OCI-LY7 (cell line): Measurements from ENCODE around the gene EPHB1. TPM values are rescaled to one million over a fixed set of nuclear protein-coding genes. Genes with fewer than 3 reads are reported as not detected.

Experiments
- BruUV-seq: library from RNA; stranded (reverse); fragments of 400-500 nt; replicated peaks from 2 replicates; lab custom pipeline; 2021; lab: Mats Ljungman, UMichigan
- CTCF ChIA-PET: fragments of 300-600 bp; sonication (Branson Sonifier 250); formaldehyde crosslinking; loops from one replicate; lab custom pipeline; 2022; ENCODE audit warnings: antibody characterized with exemption; ENCODE audit not compliant: unreplicated experiment; lab: Charles Lee
- POLR2A ChIA-PET: fragments of 300-600 bp; sonication (Branson Sonifier 250); formaldehyde crosslinking; loops from one replicate; lab custom pipeline; 2022; ENCODE audit warnings: antibody characterized with exemption; lab: Charles Lee
- DNase-seq: peaks from one replicate; pipeline ENCODE4 v3.0.0-alpha.2; 2015; ENCODE audit warnings: low spot score
- H2AFZ ChIP-seq: fragments of 200-600 bp; sonication (generic), shearing (Covaris generic); 2 replicates; pipeline ENCODE4 v1.6.1; 2014; ENCODE audit warnings: mild to moderate bottlenecking, antibody characterized with exemption, low read length, moderate library complexity
- H3K27ac ChIP-seq: fragments of 200-600 bp; sonication (generic); 2 replicates; pipeline ENCODE4 v1.5.1; 2014; ENCODE audit warnings: mixed run types, low read depth, mild to moderate bottlenecking, moderate library complexity, low read length, inconsistent platforms; ENCODE audit not compliant: poor library complexity, severe bottlenecking
- H3K36me3 ChIP-seq: fragments of 200-600 bp; sonication (generic); 2 replicates; pipeline ENCODE4 v1.6.1; 2014; ENCODE audit warnings: mild to moderate bottlenecking, antibody characterized with exemption, low read length, moderate library complexity, mixed read lengths; ENCODE audit not compliant: insufficient read depth
- H3K4me1 ChIP-seq: fragments of 200-600 bp; sonication (generic); 2 replicates; pipeline ENCODE4 v1.5.1; 2014; ENCODE audit warnings: mild to moderate bottlenecking, low read length; ENCODE audit not compliant: insufficient read depth, poor library complexity, severe bottlenecking
- H3K4me2 ChIP-seq: fragments of 200-600 bp; sonication (generic); 2 replicates; pipeline ENCODE4 v1.6.1; 2014; ENCODE audit warnings: mild to moderate bottlenecking, low read length
- H3K4me3 ChIP-seq: fragments of 200-600 bp; sonication (generic); 2 replicates; pipeline ENCODE4 v1.5.1; 2014; ENCODE audit warnings: mild to moderate bottlenecking, low read depth, low read length; ENCODE audit not compliant: poor library complexity, severe bottlenecking
- H3K79me2 ChIP-seq: fragments of 200-600 bp; sonication (generic); 2 replicates; pipeline ENCODE4 v1.6.1; 2016; ENCODE audit warnings: low read depth, mild to moderate bottlenecking, low read length, moderate library complexity, mixed read lengths; ENCODE audit not compliant: insufficient read depth
- H3K9me2 ChIP-seq: fragments of 200-600 bp; sonication (generic); 2 replicates; pipeline ENCODE4 v1.6.1; 2016; ENCODE audit warnings: mild to moderate bottlenecking, low read length, mixed read lengths; ENCODE audit not compliant: insufficient read depth
- H3K9me3 ChIP-seq: fragments of 200-600 bp; sonication (generic); 2 replicates; pipeline ENCODE4 v1.6.1; 2014; ENCODE audit warnings: mild to moderate bottlenecking, mixed run types, low read length, mixed read lengths
- H4K20me1 ChIP-seq: fragments of 200-600 bp; sonication (generic); 2 replicates; pipeline ENCODE4 v1.6.1; 2014; ENCODE audit warnings: mild to moderate bottlenecking, antibody characterized with exemption, low read length, moderate library complexity, mixed read lengths; ENCODE audit not compliant: insufficient read depth
- EZH2phosphoT487 ChIP-seq: fragments of 200-600 bp; sonication (generic); IDR thresholded peaks from 2 replicates; pipeline ENCODE4 v1.6.1; 2018; ENCODE audit warnings: low read depth, borderline replicate concordance, mild to moderate bottlenecking, mixed run types, antibody characterized with exemption, low read length, moderate library complexity, mixed read lengths
- intact Hi-C: fragments of 100-400 bp; cut with micrococcal nuclease; formaldehyde crosslinking; loops from one replicate; pipeline ENCODE4 v1.10.0; 2022; ENCODE audit not compliant: unreplicated experiment
- total RNA-seq, 2 experiments: library from RNA; depleted of rRNA in 1 of 2; stranded (reverse); fragments of >200 nt in 1 of 2; shearing (Covaris generic) in 1 of 2; gene quantifications; 2 replicates each; pipeline ENCODE4 v1.2.3, GENCODE V29; 2014 to 2022
- TF ChIP-seq, protein P1 (sequence below): fragments of 200-600 bp; sonication (generic); conservative IDR thresholded peaks from 2 replicates; pipeline ENCODE4 v1.5.1; 2014; ENCODE audit warnings: mild to moderate bottlenecking, antibody characterized with exemption, low read length, moderate library complexity, mixed read lengths

Gene EPHB1
- total RNA-seq, 2 experiments from 2014 or later = 0.54 to 1.3 TPM

DNA sequence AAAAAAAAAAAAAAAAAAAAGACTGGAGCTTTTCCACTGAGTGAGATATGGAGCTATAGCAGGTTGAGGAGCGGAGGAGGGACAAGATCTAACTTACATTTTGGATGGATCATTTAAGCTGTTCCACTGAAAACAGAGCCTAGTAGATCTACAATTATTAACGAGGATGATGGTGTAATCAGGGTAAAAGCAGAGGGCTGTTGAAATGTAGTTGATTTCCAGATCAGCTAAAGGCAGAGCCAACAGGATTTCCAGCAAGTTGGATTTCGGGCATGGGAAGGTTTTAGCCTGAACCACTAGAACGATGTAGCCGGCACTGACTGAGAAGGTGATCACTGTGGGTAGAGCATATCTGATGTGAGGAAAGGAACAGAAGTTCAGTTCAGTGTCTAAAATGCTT, 360.7 kb downstream of the EPHB1 start:
- H3K27ac ChIP-seq = no peak overlapping the region
- H4K20me1 ChIP-seq = no peaks in the 10 kb centered on the region
- TF ChIP-seq EZH2phosphoT487 = no peak
- TF ChIP-seq, protein P1, sequence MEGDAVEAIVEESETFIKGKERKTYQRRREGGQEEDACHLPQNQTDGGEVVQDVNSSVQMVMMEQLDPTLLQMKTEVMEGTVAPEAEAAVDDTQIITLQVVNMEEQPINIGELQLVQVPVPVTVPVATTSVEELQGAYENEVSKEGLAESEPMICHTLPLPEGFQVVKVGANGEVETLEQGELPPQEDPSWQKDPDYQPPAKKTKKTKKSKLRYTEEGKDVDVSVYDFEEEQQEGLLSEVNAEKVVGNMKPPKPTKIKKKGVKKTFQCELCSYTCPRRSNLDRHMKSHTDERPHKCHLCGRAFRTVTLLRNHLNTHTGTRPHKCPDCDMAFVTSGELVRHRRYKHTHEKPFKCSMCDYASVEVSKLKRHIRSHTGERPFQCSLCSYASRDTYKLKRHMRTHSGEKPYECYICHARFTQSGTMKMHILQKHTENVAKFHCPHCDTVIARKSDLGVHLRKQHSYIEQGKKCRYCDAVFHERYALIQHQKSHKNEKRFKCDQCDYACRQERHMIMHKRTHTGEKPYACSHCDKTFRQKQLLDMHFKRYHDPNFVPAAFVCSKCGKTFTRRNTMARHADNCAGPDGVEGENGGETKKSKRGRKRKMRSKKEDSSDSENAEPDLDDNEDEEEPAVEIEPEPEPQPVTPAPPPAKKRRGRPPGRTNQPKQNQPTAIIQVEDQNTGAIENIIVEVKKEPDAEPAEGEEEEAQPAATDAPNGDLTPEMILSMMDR = no peak
- no peaks in the 10 kb centered on the region for H3K4me1 ChIP-seq
- no TSS peak for BruUV-seq
- H3K36me3 ChIP-seq = no peaks in the 10 kb centered on the region
- H3K79me2 ChIP-seq = no peaks in the 10 kb centered on the region
- H3K9me3 ChIP-seq = no peaks in the 10 kb centered on the region
- POLR2A ChIA-PET = no interaction called here
- CTCF ChIA-PET = no interaction called here
- H2AFZ ChIP-seq = no peak overlapping the region
- H3K4me2 ChIP-seq = no peak overlapping the region
- DNase-seq = no peak
- no peak overlapping the region for H3K4me3 ChIP-seq
- intact Hi-C loops = no loop called here
- H3K9me2 ChIP-seq = no peaks in the 10 kb centered on the region

DNA sequence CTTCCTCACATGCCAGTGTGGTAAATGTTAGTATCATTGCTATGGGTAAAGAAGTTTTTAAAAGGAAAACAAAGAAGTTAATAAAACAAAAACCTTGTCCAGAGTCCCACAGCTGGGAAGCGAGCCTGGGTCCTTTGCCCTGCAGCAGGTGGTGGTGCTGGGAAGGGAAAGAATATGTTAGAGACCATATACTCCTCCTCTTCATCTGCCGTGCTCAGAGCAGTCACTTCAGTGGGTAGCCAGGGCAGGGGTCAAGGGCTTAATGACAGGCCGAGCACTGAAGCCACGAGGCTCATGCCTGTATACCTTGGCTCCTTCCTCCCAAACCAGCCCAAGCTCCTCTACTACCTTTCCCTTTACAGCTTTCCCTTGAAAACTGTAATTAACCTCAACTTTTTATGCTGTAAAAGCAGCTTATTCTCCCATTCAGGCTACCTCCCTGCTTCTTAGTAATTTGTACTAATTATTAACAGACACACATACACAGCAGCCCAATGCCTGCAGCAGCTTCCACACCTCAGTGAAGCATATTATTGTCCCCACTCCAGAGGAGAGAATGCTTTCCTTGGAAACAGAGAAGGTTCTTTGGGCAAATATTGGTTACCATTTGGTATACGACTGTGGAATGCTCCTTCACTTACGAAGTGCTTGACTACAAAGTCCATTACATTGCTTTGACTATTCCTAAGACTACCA, 362.1 kb downstream of the EPHB1 start:
- CTCF ChIA-PET = no interaction called here
- no TSS peak for BruUV-seq
- DNase-seq = no peak
- Histone ChIP-seq H3K4me1 (no peaks in the 10 kb centered on the region), H3K9me3 (no peaks in the 10 kb centered on the region), H3K36me3 (no peaks in the 10 kb centered on the region), H3K4me2 (no peak overlapping the region), H3K9me2 (no peaks in the 10 kb centered on the region), H4K20me1 (no peaks in the 10 kb centered on the region), H3K4me3 (no peak overlapping the region), H3K27ac (no peak overlapping the region), H2AFZ (no peak overlapping the region), H3K79me2 (no peaks in the 10 kb centered on the region)
- POLR2A ChIA-PET = no interaction called here
- intact Hi-C loops = no loop called here
- TF ChIP-seq, protein P1 = no peak
- no peak for TF ChIP-seq EZH2phosphoT487

DNA sequence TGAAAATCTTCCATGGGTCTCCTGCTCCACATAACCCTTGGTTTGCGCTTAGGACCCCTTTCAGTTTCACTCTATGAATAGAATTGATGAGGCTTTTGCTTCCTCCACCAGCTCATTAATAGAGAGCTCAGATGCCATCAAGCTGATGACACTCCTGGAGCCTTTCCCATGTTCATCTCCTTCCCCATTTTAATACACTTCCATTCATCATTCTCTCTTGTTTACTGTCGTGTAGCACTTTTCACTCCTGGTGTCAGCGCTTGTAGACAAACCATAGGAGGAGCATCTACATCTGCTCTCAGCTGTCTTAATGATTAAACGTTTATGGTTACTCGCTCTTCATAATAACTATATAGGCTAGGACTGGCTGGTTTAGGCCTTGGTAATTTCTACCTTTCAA, 363.5 kb downstream of the EPHB1 start:
- H2AFZ ChIP-seq = no peak overlapping the region
- intact Hi-C loops = no loop called here
- no peaks in the 10 kb centered on the region for H3K4me1 ChIP-seq
- POLR2A ChIA-PET = no interaction called here
- DNase-seq = no peak
- no peaks in the 10 kb centered on the region for H3K36me3 ChIP-seq
- no TSS peak for BruUV-seq
- H3K9me3 ChIP-seq = no peaks in the 10 kb centered on the region
- no peak overlapping the region for H3K4me2 ChIP-seq
- no peaks in the 10 kb centered on the region for H4K20me1 ChIP-seq
- H3K9me2 ChIP-seq = no peaks in the 10 kb centered on the region
- no peak overlapping the region for H3K4me3 ChIP-seq
- H3K79me2 ChIP-seq = no peaks in the 10 kb centered on the region
- TF ChIP-seq, protein P1 = no peak
- TF ChIP-seq EZH2phosphoT487 = no peak
- H3K27ac ChIP-seq = no peak overlapping the region
- CTCF ChIA-PET = no interaction called here
